OCI-LY1 (cell line): ENCODE results near the gene RETN.
A peak's percentile ranks its signal among the peaks of the same experiment; 100 is the strongest.

Experiments used
- H2AFZ ChIP-seq: fragments of 200-600 bp; sonication (generic), shearing (Covaris generic); 2 replicates; pipeline ENCODE4 v1.6.0; 2014; ENCODE audit warnings: antibody characterized with exemption, mild to moderate bottlenecking, low read length
- H3F3A ChIP-seq: fragments of 200-600 bp; sonication (generic), shearing (Covaris generic); 2 replicates; pipeline ENCODE4 v1.6.0; 2014; ENCODE audit warnings: mild to moderate bottlenecking, antibody characterized with exemption, low read length, moderate library complexity; ENCODE audit not compliant: insufficient read depth
- H3K27ac ChIP-seq: fragments of 200-600 bp; sonication (generic); 2 replicates; pipeline ENCODE4 v1.5.1; 2014; ENCODE audit warnings: low read length, mixed run types, mild to moderate bottlenecking, low read depth; ENCODE audit not compliant: poor library complexity, severe bottlenecking
- H3K27me3 ChIP-seq: fragments of 200-600 bp; sonication (generic); 2 replicates; pipeline ENCODE4 v1.6.0; 2014; ENCODE audit warnings: antibody characterized with exemption, mild to moderate bottlenecking, low read length, moderate library complexity; ENCODE audit not compliant: insufficient read depth
- H3K36me3 ChIP-seq: fragments of 200-600 bp; sonication (generic); 2 replicates; pipeline ENCODE4 v1.6.1; 2014; ENCODE audit warnings: mild to moderate bottlenecking, antibody characterized with exemption, low read length, moderate library complexity, mixed read lengths; ENCODE audit not compliant: insufficient read depth
- H3K4me1 ChIP-seq: fragments of 200-600 bp; sonication (generic); 2 replicates; pipeline ENCODE4 v1.5.1; 2014; ENCODE audit warnings: mild to moderate bottlenecking, low read length, moderate library complexity; ENCODE audit not compliant: insufficient read depth, severe bottlenecking
- H3K4me2 ChIP-seq: fragments of 200-600 bp; sonication (generic), shearing (Covaris generic); 2 replicates; pipeline ENCODE4 v1.6.1; 2014; ENCODE audit warnings: low read length
- H3K4me3 ChIP-seq: fragments of 200-600 bp; sonication (generic); 2 replicates; pipeline ENCODE4 v1.5.1; 2014; ENCODE audit warnings: low read length, low read depth, mild to moderate bottlenecking, mixed read lengths; ENCODE audit not compliant: poor library complexity, severe bottlenecking
- H3K79me2 ChIP-seq: fragments of 200-600 bp; shearing (Covaris generic); 2 replicates; pipeline ENCODE4 v1.6.1; 2016; ENCODE audit warnings: mixed run types, low read length, mixed read lengths; ENCODE audit not compliant: insufficient read depth
- H3K9ac ChIP-seq: fragments of 200-600 bp; sonication (generic), shearing (Covaris generic); 2 replicates; pipeline ENCODE4 v1.6.1; 2014; ENCODE audit warnings: mild to moderate bottlenecking, low read length, mixed read lengths
- H3K9me2 ChIP-seq: fragments of 200-600 bp; sonication (generic), shearing (Covaris generic); 2 replicates; pipeline ENCODE4 v1.6.1; 2014; ENCODE audit warnings: low read depth, mild to moderate bottlenecking, low read length, mixed read lengths
- H3K9me3 ChIP-seq: fragments of 200-600 bp; shearing (Covaris generic); 2 replicates; pipeline ENCODE4 v1.6.1; 2014; ENCODE audit warnings: low read length, mixed read lengths
- H4K20me1 ChIP-seq: fragments of 200-600 bp; sonication (generic), shearing (Covaris generic); 2 replicates; pipeline ENCODE4 v1.6.0; 2016; ENCODE audit warnings: mild to moderate bottlenecking, low read length; ENCODE audit not compliant: insufficient read depth
- EZH2 ChIP-seq: fragments of 200-600 bp; sonication (generic), shearing (Covaris generic); IDR thresholded peaks from 2 replicates; pipeline ENCODE4 v1.8.0; 2017; ENCODE audit warnings: borderline replicate concordance, mixed run types, mild to moderate bottlenecking, antibody characterized with exemption, low read length, moderate library complexity, mixed read lengths
- TF ChIP-seq, protein P1 (sequence below): fragments of 200-600 bp; sonication (generic), shearing (Covaris generic); IDR thresholded peaks from 2 replicates; pipeline ENCODE4 v1.5.1; 2017; ENCODE audit warnings: mild to moderate bottlenecking, antibody characterized with exemption, low read length, moderate library complexity, mixed read lengths

Gene RETN

DNA sequence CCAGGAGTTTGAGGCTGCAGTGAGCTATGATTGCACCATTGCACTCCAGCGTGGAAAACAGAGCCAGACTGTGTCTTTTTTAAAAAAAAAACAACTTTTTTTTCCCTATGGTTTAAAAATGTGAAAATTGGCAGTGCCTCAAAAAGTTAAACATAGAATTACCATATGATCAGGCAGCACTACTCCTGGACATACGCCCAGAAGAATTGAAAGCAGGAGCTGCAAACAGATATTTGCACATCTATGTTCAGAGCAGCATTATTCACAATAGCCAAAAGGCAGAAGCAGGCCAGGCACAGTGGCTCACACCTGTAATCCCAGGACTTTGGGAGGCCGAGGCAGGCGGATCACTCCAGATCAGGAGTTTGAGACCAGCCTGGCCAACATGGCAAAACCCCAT, 3.8 kb upstream of the RETN start:
- H3K27me3 ChIP-seq = no peaks in the 10 kb centered on the region; the same call in 1 of the 2 replicates
- H3K36me3 ChIP-seq = no peaks in the 10 kb centered on the region
- H3K4me1 ChIP-seq = peaks cover under 1% of the 10 kb centered on the region
- H3K4me2 ChIP-seq = no peak overlapping the region
- no peaks in the 10 kb centered on the region for H4K20me1 ChIP-seq
- H3K27ac ChIP-seq = no peak overlapping the region
- no peak overlapping the region for H2AFZ ChIP-seq
- no peaks in the 10 kb centered on the region for H3K9me2 ChIP-seq
- H3F3A ChIP-seq = no peaks in the 10 kb centered on the region
- H3K9ac ChIP-seq = no peak overlapping the region
- no peak overlapping the region for H3K4me3 ChIP-seq
- H3K9me3 ChIP-seq = no peaks in the 10 kb centered on the region
- no peaks in the 10 kb centered on the region for H3K79me2 ChIP-seq
- no peak for TF ChIP-seq EZH2
- TF ChIP-seq, protein P1, sequence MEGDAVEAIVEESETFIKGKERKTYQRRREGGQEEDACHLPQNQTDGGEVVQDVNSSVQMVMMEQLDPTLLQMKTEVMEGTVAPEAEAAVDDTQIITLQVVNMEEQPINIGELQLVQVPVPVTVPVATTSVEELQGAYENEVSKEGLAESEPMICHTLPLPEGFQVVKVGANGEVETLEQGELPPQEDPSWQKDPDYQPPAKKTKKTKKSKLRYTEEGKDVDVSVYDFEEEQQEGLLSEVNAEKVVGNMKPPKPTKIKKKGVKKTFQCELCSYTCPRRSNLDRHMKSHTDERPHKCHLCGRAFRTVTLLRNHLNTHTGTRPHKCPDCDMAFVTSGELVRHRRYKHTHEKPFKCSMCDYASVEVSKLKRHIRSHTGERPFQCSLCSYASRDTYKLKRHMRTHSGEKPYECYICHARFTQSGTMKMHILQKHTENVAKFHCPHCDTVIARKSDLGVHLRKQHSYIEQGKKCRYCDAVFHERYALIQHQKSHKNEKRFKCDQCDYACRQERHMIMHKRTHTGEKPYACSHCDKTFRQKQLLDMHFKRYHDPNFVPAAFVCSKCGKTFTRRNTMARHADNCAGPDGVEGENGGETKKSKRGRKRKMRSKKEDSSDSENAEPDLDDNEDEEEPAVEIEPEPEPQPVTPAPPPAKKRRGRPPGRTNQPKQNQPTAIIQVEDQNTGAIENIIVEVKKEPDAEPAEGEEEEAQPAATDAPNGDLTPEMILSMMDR = no peak

DNA sequence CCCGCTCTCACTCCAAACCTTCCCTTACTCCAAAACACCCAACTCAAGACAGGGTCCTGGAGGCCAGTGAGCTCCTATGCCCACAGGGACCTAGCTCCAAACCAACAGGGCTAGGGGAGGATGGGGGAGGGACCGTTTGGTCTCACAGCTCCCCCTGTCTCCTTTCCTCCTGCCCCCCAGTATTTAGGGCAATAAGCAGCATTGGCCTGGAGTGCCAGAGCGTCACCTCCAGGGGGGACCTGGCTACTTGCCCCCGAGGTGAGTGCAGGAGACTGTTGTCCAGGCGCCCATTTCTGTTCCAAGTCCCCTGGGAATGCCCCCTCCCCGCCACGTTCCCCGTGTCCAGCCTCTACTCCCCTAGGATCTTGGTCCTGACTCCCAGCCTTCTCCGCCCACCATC, 792 bp downstream of the RETN start:
- Histone ChIP-seq H3K4me3 (no peak overlapping the region), H3K9ac (no peak overlapping the region), H3K9me3 (no peaks in the 10 kb centered on the region), H3K4me2 (no peak overlapping the region), H2AFZ (no peak overlapping the region), H3K9me2 (no peaks in the 10 kb centered on the region), H3K27ac (no peak overlapping the region), H3K79me2 (no peaks in the 10 kb centered on the region), H4K20me1 (no peaks in the 10 kb centered on the region), H3F3A (no peaks in the 10 kb centered on the region), H3K36me3 (no peaks in the 10 kb centered on the region), H3K4me1 (peaks cover 8% of the 10 kb centered on the region), H3K27me3 (peaks cover 8% of the 10 kb centered on the region)
- TF ChIP-seq, protein P1 = no peak
- no peak for TF ChIP-seq EZH2

GRCh38 chr19:7670150-7670783, 1.4 kb downstream of the RETN start:
- no peaks in the 10 kb centered on the region for H3K36me3 ChIP-seq
- H3F3A ChIP-seq = no peaks in the 10 kb centered on the region
- H3K4me2 ChIP-seq = peak overlapping the region; percentile 21
- peaks cover 8% of the 10 kb centered on the region for H3K27me3 ChIP-seq
- H3K9ac ChIP-seq = no peak overlapping the region
- H3K27ac ChIP-seq = no peak overlapping the region
- no peaks in the 10 kb centered on the region for H3K9me2 ChIP-seq
- H3K79me2 ChIP-seq = no peaks in the 10 kb centered on the region
- no peak overlapping the region for H2AFZ ChIP-seq
- H3K4me1 ChIP-seq = peaks cover 8% of the 10 kb centered on the region
- peak overlapping the region; percentile 42 for H3K4me3 ChIP-seq
- no peaks in the 10 kb centered on the region for H4K20me1 ChIP-seq
- H3K9me3 ChIP-seq = no peaks in the 10 kb centered on the region
- TF ChIP-seq EZH2 = no peak
- TF ChIP-seq, protein P1 = no peak
